HG03064 (cell line): ENCODE results near the gene SLC22A31.
"Not testable (repeated sequence)": the region's sequence is repeated elsewhere in the genome, so short reads cannot be mapped to it uniquely, and the experiment has no call there.

Experiments
- ATAC-seq: cut with Tn5 transposase; IDR thresholded peaks from one replicate; pipeline ENCODE4 v1.9.1; 2021; ENCODE audit warnings: low read depth; ENCODE audit not compliant: unreplicated experiment

Gene SLC22A31

DNA sequence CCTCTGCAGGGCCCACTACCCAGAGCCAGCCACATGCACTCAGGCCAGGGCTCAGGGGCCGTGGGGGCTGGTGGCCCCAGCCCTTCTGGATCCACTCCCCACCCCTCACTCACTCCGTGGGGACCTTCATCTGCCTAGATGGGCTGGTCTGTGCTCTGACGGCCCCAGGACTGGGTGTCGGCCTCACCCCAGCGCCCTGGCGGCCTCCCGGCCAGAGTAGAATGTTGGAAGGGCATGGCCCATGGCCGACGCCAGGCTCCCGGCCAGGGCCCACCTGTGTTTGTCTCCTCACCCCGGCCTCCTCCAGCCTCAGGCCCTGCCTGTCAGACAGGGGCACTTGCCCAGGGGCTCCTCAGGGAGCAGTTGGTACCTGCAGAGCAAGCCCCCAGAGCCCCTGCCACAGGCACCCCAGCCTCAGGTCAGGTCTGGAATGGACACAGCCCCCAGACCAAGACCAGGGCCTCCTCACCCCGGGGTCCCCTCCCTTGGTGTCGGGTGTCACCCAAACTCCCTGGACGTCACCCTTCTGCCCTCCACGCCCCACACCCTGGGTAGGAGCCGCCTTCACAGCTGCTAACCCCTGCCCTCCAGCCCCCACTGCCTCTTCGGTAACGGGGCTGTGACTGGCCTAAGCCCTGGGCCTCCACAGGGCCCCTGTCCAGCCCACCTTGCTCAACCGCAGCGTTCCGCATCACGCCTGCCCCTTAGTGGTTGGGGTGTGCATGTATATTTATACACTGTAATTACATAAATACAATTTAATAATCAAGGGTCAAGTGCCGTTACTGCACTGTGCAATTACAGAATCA lies 31.8 kb downstream of the SLC22A31 start:
- no peak for ATAC-seq

GRCh38 chr16:89167425-89167941 lies 32.9 kb downstream of the SLC22A31 start:
- no peak for ATAC-seq

DNA sequence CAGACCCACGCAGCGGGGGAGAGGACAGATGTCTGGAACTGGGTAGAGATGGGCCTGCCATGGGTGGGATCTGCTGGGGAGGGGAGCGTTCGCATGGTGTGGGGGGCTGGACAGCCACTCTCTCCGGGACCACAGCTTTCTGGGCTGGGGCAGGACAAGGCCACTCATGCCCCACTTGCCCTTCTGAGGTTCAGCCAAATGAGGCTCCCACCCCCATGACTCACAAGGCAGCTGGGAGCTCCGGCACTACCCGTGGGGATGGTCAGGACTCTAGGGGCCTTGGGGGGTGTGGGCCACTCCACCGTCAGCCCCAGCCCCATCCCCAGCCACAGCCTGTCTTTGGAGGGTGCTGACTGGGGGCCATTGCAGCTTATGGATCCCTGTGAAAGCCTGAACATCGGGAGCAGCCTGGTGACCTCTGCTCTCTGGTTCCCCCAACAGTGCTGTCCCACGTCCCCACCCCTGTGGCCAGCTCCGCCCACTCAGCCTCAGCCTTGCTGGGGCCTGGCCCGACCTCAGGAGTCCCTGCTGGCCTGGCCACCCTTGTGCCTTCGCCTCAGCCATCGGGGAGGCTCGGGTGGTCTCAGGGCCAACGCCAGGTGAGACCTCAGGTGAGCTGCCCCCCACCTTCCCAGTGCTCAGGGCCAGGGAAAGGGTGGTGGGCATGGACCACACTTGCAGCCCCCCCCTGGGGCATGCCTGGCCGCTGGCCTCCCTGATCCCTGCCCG lies 33.5 kb downstream of the SLC22A31 start:
- no peak for ATAC-seq

DNA sequence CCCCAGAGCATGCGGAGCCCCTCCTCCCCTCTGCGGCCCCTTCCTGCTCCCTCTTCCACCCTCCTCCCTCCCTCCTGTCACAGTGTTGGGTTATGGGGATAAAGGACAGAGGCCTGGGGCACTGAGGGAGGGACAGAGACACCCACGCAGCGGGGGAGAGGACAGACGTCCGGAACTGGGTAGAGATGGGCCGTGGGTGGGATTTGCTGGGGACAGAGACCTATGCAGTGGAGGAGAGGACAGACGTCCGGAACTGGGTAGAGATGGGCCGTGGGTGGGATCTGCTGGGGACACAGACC lies 34.7 kb downstream of the SLC22A31 start:
- ATAC-seq, result not testable (repeated sequence)

DNA sequence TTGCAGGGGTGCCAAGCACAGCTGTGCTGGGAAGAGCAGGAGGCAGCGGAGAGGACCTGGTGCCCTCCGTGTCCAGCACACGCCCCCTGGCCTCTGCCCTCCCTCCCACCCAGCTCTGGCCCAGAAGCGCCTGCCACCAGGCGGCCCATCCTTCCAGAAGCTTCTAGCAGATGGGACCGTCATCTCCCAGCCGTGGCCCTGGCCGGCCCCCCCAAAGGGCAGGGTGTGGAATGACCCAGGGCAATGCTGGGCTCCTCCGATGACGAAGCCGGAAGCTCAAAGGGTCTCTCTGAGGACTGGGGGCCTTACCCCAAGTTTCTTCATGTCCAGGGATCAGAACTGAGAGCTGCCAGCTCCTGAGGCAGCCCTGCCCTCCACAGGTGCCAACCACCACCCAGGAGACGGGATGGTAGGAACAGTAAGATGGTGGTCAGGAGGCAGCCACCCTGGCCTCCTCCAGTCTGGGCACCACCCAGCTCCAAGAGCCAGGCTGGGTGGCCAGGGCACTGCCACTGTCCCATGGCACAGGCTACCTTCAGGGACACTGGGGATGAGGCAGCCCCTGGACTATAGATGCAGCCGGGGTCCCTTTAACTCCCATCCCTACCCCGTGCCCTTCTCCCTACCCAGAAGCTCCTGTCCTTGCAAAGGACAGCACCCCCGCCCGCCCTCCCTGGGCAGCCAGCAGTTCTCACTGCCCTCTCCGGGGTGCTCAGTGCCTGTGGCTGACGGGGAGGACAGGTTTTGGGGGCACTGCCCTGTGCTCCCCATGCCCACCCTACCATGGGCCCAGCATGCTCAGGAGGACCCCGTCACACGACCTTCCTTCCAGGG lies 35.3 kb downstream of the SLC22A31 start:
- no peak for ATAC-seq

DNA sequence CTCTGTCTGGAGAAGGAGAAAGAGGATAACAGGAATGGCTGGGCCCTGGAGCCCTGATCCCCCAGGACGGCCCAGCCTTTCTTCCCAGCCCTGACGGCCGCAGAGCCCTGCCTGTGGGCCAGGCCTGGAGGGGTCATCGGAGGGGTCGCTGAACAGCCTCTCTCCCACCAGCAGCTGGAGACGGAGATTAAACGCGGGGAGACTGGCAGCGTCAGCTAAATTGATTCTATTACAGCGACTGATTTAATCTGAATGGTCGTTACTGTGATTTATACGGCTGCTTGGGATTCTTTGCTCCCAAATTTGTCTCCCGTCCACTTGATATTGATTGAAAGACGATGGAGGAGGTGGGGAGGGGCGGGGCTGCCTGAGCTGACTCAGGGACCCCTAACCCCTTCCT lies 35.9 kb downstream of the SLC22A31 start:
- ATAC-seq, result no peak

DNA sequence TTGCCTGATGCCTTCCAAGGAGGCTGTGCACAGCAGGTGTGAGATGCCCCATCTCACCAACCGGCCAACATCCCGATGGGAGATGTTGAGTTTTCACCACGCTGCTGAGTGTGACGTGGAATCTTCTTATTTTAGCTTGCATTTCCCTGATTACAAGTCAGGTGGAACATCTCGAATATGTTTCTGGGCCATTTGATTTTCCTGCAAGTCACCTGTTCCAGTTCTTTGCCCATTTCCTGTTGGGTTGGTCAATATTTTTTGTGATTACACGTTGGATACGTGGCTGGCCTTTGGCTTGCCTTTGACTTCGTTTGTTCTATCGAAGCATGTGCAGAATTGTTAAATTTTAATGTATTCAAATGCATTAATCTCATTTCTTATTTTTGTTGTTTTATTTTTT lies 37.0 kb downstream of the SLC22A31 start:
- no peak for ATAC-seq

DNA sequence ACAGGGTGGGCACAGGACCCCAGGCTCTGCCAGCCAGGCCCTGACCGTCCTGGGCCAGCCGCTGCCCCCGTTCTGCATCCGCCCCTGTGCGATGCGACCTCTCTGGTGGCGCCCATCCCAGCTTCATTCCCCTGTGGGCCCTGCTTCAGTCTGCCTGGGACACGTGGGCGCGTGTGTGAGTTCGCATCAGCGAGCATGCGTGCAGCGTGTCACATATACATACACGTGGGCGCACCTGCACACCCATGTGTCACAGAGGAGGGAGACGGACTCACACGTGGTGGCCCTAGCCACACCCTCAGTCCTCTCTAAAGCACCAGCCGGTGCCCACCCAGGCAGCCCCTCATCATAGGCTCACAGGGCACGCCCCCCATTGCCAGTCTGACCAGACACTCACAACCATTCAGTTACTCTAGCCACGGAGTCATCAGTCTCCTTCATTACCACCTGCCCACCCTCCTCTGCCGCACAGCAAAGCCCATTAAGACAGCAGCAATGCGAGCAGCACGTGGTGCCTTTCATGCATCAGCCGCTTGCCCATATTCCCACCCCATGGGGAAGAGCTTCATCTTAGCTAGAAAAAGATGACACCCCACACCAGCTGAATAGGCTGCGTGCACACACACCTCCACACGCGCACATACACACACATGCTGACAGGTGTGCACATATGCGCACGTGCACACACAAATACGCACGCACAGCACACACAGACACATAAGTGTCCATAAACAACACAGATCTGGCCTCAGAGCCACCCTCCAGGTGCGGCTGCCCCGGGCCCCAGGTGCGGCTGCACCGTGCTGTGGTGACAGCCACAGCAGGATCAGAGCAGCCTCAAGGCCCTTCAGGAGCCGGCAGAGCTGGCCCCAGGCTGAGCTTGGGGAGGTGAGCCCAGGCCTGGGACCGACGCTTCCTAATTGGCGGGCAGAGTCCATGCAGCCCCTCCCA lies 38.3 kb downstream of the SLC22A31 start:
- ATAC-seq, result no peak

DNA sequence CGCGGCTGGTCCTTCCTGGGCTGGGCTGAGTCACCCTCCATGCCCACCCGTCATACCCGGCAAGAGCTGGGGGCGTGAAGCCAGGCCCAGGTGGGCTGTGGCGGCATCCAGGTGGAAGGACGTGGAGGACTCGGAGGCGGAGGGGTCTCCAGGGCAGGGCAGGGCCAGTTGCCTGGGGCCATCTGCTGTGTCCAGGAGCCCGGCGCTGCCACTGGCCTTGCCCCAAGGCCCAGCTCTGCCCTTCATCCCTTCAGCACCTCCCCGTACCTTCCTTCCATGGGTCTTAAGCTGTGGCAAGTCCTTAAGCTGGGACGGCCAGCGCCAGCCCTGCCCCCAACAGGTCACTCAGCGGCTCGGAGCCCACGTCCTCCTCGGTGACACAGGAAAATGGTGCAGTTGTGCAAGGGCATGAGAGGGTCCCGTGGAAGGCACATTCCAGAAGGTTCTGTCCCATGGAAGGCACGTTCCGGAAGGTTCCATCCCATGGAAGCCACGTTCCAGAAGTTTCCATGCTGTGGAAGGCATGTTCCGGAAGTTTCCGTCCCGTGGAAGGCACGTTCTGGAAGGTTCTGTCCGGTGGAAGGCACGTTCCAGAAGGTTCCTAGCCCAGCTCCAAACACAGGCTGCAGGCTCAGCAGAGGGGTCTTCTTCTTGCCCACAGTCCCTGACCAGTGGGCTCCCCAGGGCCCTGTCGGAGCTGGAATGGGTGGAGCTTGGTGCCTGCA lies 39.2 kb downstream of the SLC22A31 start:
- no peak for ATAC-seq

GRCh38 chr16:89159850-89160354 lies 40.4 kb downstream of the SLC22A31 start:
- no peak for ATAC-seq

DNA sequence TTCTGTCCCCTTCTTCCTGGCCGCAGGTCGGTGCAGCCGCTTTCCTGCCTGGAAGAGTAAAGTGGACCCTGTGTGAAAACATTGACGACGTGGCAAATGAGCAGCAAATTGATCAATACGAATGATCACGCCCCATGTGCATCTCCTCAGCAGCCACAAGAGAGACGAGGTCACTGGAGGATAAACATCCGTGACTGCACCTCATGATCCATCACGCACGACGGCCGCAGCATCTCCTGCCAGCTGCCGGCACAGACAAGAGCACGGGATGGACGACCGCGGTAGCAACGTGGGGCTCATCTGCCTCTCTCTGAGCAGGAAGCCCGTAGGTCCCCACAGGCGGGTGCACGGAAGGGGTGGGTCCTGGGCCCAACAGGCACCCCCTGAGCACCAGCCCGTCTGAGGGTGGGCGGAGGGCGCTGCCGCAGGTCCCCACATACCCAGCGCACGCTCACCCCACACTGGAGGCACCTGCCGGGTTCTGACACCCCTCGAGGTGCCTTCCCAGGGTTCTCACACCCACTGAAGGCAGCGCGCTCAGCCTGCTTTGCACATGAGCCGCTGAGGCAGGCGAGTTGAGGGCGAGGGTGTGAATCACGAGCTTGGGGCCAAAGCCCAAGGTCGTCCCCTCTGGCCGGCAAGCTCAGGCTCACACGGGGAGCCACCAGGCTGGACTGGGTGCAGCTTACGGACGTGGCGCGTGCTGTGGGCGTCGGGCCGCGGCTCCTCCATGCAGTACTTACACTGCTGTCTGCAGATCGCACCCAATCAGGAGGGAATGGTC lies 41.1 kb downstream of the SLC22A31 start:
- no peak for ATAC-seq

- no peak for ATAC-seq
These were observed 42.6 kb downstream of the SLC22A31 start for GRCh38 chr16:89157778-89158177.

DNA sequence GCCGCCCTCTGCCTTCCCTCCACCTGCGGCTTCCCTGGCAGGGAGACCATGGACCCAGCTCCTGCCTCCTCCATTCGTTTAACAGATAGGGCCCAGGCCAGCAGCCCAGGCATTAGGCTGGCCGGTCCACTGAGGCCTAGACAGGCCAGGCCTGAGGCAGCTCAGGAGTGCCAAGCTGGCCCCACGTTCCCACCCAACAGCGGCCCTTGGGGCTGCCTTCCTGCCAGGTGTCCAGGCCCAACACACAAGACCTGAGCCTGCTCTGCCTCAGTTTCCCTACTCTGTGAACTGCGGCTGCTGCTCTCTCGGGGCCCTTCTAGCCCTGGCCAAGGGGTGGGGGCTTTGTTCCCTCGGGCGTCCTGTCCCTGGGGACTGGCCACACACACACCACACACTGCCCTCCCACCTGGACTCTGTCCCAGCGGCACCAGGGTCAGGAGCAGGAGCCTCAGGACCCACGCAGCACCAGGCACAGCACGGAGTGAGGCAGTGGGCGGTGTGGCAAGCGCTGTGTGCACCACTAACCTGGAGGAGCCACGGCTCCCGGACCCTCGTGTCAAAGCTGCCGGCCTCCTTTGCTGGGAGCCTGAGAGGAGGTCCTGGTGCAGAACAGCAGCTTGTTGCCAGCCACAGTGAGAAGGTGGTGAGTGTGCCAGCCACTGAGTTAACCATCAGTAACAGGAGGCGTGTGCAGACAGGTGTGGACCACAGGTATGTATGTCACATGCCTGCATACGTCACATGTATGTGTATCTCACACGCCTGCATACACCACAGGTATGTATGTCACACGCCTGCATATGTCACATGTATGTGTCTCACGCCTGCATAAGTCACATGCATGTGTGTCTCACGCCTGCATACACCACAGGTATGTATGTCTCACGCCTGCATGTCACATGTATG lies 43.3 kb downstream of the SLC22A31 start:
- no peak for ATAC-seq

- no peak for ATAC-seq
These were observed 44.2 kb downstream of the SLC22A31 start for GRCh38 chr16:89155851-89156739.

DNA sequence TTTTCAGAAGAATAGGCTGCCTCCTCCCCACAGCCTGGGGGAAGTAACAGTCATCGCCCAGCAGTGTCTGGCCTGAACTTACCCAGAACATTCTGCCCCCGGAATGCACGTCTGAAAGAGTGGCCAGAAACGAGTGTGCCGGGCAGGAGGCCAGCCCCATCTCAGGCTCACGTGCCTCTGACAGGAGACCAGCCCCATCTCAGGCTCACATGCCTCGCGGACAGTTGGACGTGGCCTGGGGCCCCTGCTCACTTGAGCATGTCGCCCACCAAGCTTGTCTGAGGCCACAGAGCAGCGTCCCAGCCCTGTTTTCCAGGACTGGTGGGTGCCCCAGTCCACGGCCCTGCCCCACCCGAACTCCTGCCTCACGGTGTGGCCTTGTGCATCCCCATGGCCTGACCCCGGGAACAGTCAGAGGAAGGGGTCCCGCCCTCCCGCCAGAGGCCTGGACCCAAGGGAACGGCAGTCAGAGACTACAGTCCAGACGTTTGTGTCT lies 45.1 kb downstream of the SLC22A31 start:
- no peak for ATAC-seq
